ENCODE data around the gene UBXN2A. TPM values are rescaled to one million over a fixed set of nuclear protein-coding genes. Genes with fewer than 3 reads are reported as not detected.

Gene UBXN2A
- total and polyA plus RNA-seq, 2 of the 8 experiments (the other 6 are each of a cell fraction or from before 2014, with no cell fraction given) = 3.6 to 20.4 TPM

GRCh38 chr2:23918837-23919489 lies 21.3 kb upstream of the UBXN2A start:
- no peaks in the 10 kb centered on the region for H3K79me1 ChIP-seq (ENCODE audit: low read depth, low read length)
- H2AFZ ChIP-seq (ENCODE audit: low read length) = no peak overlapping the region
- H3K14ac ChIP-seq (ENCODE audit: insufficient read length) = no peak overlapping the region
- no peak overlapping the region for H2AK5ac ChIP-seq (ENCODE audit: low read depth, low read length)
- no peak overlapping the region for H3K4me3 ChIP-seq (ENCODE audit: extremely low read depth in 1 of 4, insufficient read depth in 2 of 4, low read depth in 3 of 4, low read length in 4 of 4)
- H3K9me3 ChIP-seq (ENCODE audit: insufficient read depth in 2 of 2, low read depth in 1 of 2, low read length in 1 of 2) = no peaks in the 10 kb centered on the region
- ChIA-PET POLR2A (ENCODE audit: partially characterized antibody) (no interaction called here), CTCF (ENCODE audit: partially characterized antibody) (interaction anchor here (0.6 to 1.4 kb wide), 5 partner anchors 8 to 909 kb away, joined by 3 to 7 read pairs (median 3); partner anchors contain the start of gene ATAD2B)
- no peak overlapping the region for H4K91ac ChIP-seq (replicated peaks; ENCODE audit: insufficient read length, low read length)
- H4K20me1 ChIP-seq (replicated peaks in 1 of 2; ENCODE audit: control insufficient read depth in 1 of 2, insufficient read depth in 2 of 2, low read length in 2 of 2) = peaks cover 0 to 3% of the 10 kb centered on the region in 2 experiments
- H2BK15ac ChIP-seq (ENCODE audit: low read length) = no peak overlapping the region
- no peak overlapping the region for H2BK20ac ChIP-seq (ENCODE audit: low read length)
- DNase-seq (ENCODE audit: low read depth in 1 of 2, low spot score in 2 of 2) (no peak), FAIRE-seq (no peak)
- H3K36me3 ChIP-seq (ENCODE audit: control insufficient read depth in 2 of 4, insufficient read depth in 4 of 4, low read length in 3 of 4) = no peaks in the 10 kb centered on the region
- H2BK120ac ChIP-seq (replicated peaks; ENCODE audit: low read depth, low read length) = no peak overlapping the region
- H3K4ac ChIP-seq (replicated peaks; ENCODE audit: insufficient read length, low read depth, low read length) = no peak overlapping the region
- no peak overlapping the region for H3K56ac ChIP-seq (replicated peaks; ENCODE audit: insufficient read length, low read depth, low read length)
- no peak overlapping the region for H4K8ac ChIP-seq (ENCODE audit: extremely low read depth, insufficient read depth, low read length)
- 95% methylated on average over 8 of the region's 8 CpGs; no CpG with 5 or more reads in 1 of the 2 experiments for WGBS, 2 experiments (ENCODE audit: extremely low coverage in 1 of 2, insufficient coverage in 1 of 2, insufficient read length in 1 of 2, insufficient replicate concordance in 2 of 2, low coverage in 1 of 2, low lambda C conversion rate in 2 of 2, missing lambda C conversion rate in 1 of 2)
- H3K9ac ChIP-seq (replicated peaks in 1 of 4; ENCODE audit: extremely low read depth in 1 of 4, low read depth in 3 of 4, low read length in 3 of 4) = no peak overlapping the region; a peak in 1 of 7 replicates
- H3K4me2 ChIP-seq (ENCODE audit: insufficient read depth in 1 of 2, low read depth in 2 of 2, low read length in 2 of 2) = no peak overlapping the region
- H2BK12ac ChIP-seq (ENCODE audit: low read depth, low read length) = no peak overlapping the region
- H3K4me1 ChIP-seq (replicated peaks in 1 of 4; ENCODE audit: control insufficient read depth in 3 of 4, insufficient read depth in 4 of 4, low read length in 3 of 4) = peaks cover 0 to 5% (median 2%) of the 10 kb centered on the region in 4 experiments; a peak in 4 of 7 replicates
- H3K27ac ChIP-seq (ENCODE audit: low read depth, low read length) = no peak overlapping the region
- H3K23ac ChIP-seq (ENCODE audit: insufficient read length) = no peak overlapping the region
- H3K79me2 ChIP-seq (ENCODE audit: control insufficient read depth in 1 of 2, insufficient read depth in 2 of 2, low read length in 2 of 2) = peaks cover 7 to 89% of the 10 kb centered on the region in 2 experiments; a peak in 3 of 4 replicates
- H3K23me2 ChIP-seq (ENCODE audit: low read depth, low read length) = no peaks in the 10 kb centered on the region
- H3K27me3 ChIP-seq (replicated peaks in 1 of 4; ENCODE audit: control insufficient read depth in 3 of 4, extremely low read depth in 1 of 4, insufficient read depth in 3 of 4, low read length in 3 of 4) = no peaks in the 10 kb centered on the region
- H4K5ac ChIP-seq (ENCODE audit: insufficient read length, low read depth, low read length) = no peak overlapping the region
- no peak overlapping the region for H2BK5ac ChIP-seq (ENCODE audit: low read depth, low read length)
- no peak overlapping the region for H3K18ac ChIP-seq (ENCODE audit: extremely low read depth, low read length)
- TF ChIP-seq SP1 (IDR thresholded peaks at IDR 0.05; ENCODE audit: low read depth, low read length) (no peak), POLR2A (IDR thresholded peaks at IDR 0.05; ENCODE audit: control extremely low read depth in 1 of 2, low read depth in 2 of 2, low read length in 2 of 2) (no peak)

Measured in H1 (cell line).